OCI-LY7 (cell line): ENCODE results near the gene CA5B. TPM values are rescaled to one million over a fixed set of nuclear protein-coding genes. Genes with fewer than 3 reads are reported as not detected.
A peak's percentile ranks its signal among the peaks of the same experiment; 100 is the strongest.

Source experiments
- BruUV-seq: library from RNA; stranded (reverse); fragments of 400-500 nt; replicated peaks from 2 replicates; lab custom pipeline; 2021; lab: Mats Ljungman, UMichigan
- CTCF ChIA-PET: fragments of 300-600 bp; sonication (Branson Sonifier 250); formaldehyde crosslinking; loops from one replicate; lab custom pipeline; 2022; ENCODE audit warnings: antibody characterized with exemption; ENCODE audit not compliant: unreplicated experiment; lab: Charles Lee
- POLR2A ChIA-PET: fragments of 300-600 bp; sonication (Branson Sonifier 250); formaldehyde crosslinking; loops from one replicate; lab custom pipeline; 2022; ENCODE audit warnings: antibody characterized with exemption; lab: Charles Lee
- DNase-seq: peaks from one replicate; pipeline ENCODE4 v3.0.0-alpha.2; 2015; ENCODE audit warnings: low spot score
- H2AFZ ChIP-seq: fragments of 200-600 bp; sonication (generic), shearing (Covaris generic); 2 replicates; pipeline ENCODE4 v1.6.1; 2014; ENCODE audit warnings: mild to moderate bottlenecking, antibody characterized with exemption, low read length, moderate library complexity
- H3K27ac ChIP-seq: fragments of 200-600 bp; sonication (generic); 2 replicates; pipeline ENCODE4 v1.5.1; 2014; ENCODE audit warnings: mixed run types, low read depth, mild to moderate bottlenecking, moderate library complexity, low read length, inconsistent platforms; ENCODE audit not compliant: poor library complexity, severe bottlenecking
- H3K36me3 ChIP-seq: fragments of 200-600 bp; sonication (generic); 2 replicates; pipeline ENCODE4 v1.6.1; 2014; ENCODE audit warnings: mild to moderate bottlenecking, antibody characterized with exemption, low read length, moderate library complexity, mixed read lengths; ENCODE audit not compliant: insufficient read depth
- H3K4me1 ChIP-seq: fragments of 200-600 bp; sonication (generic); 2 replicates; pipeline ENCODE4 v1.5.1; 2014; ENCODE audit warnings: mild to moderate bottlenecking, low read length; ENCODE audit not compliant: insufficient read depth, poor library complexity, severe bottlenecking
- H3K4me2 ChIP-seq: fragments of 200-600 bp; sonication (generic); 2 replicates; pipeline ENCODE4 v1.6.1; 2014; ENCODE audit warnings: mild to moderate bottlenecking, low read length
- H3K4me3 ChIP-seq: fragments of 200-600 bp; sonication (generic); 2 replicates; pipeline ENCODE4 v1.5.1; 2014; ENCODE audit warnings: mild to moderate bottlenecking, low read depth, low read length; ENCODE audit not compliant: poor library complexity, severe bottlenecking
- H3K79me2 ChIP-seq: fragments of 200-600 bp; sonication (generic); 2 replicates; pipeline ENCODE4 v1.6.1; 2016; ENCODE audit warnings: low read depth, mild to moderate bottlenecking, low read length, moderate library complexity, mixed read lengths; ENCODE audit not compliant: insufficient read depth
- H3K9me2 ChIP-seq: fragments of 200-600 bp; sonication (generic); 2 replicates; pipeline ENCODE4 v1.6.1; 2016; ENCODE audit warnings: mild to moderate bottlenecking, low read length, mixed read lengths; ENCODE audit not compliant: insufficient read depth
- H3K9me3 ChIP-seq: fragments of 200-600 bp; sonication (generic); 2 replicates; pipeline ENCODE4 v1.6.1; 2014; ENCODE audit warnings: mild to moderate bottlenecking, mixed run types, low read length, mixed read lengths
- H4K20me1 ChIP-seq: fragments of 200-600 bp; sonication (generic); 2 replicates; pipeline ENCODE4 v1.6.1; 2014; ENCODE audit warnings: mild to moderate bottlenecking, antibody characterized with exemption, low read length, moderate library complexity, mixed read lengths; ENCODE audit not compliant: insufficient read depth
- EZH2phosphoT487 ChIP-seq: fragments of 200-600 bp; sonication (generic); IDR thresholded peaks from 2 replicates; pipeline ENCODE4 v1.6.1; 2018; ENCODE audit warnings: low read depth, borderline replicate concordance, mild to moderate bottlenecking, mixed run types, antibody characterized with exemption, low read length, moderate library complexity, mixed read lengths
- intact Hi-C: fragments of 100-400 bp; cut with micrococcal nuclease; formaldehyde crosslinking; loops from one replicate; pipeline ENCODE4 v1.10.0; 2022; ENCODE audit not compliant: unreplicated experiment
- total RNA-seq, 2 experiments: library from RNA; depleted of rRNA in 1 of 2; stranded (reverse); fragments of >200 nt in 1 of 2; shearing (Covaris generic) in 1 of 2; gene quantifications; 2 replicates each; pipeline ENCODE4 v1.2.3, GENCODE V29; 2014 to 2022
- TF ChIP-seq, protein P1 (sequence below): fragments of 200-600 bp; sonication (generic); conservative IDR thresholded peaks from 2 replicates; pipeline ENCODE4 v1.5.1; 2014; ENCODE audit warnings: mild to moderate bottlenecking, antibody characterized with exemption, low read length, moderate library complexity, mixed read lengths

The CA5B gene
- total RNA-seq, 2 experiments from 2014 or later: 3.1 to 6.2 TPM

- TF ChIP-seq, protein P1, sequence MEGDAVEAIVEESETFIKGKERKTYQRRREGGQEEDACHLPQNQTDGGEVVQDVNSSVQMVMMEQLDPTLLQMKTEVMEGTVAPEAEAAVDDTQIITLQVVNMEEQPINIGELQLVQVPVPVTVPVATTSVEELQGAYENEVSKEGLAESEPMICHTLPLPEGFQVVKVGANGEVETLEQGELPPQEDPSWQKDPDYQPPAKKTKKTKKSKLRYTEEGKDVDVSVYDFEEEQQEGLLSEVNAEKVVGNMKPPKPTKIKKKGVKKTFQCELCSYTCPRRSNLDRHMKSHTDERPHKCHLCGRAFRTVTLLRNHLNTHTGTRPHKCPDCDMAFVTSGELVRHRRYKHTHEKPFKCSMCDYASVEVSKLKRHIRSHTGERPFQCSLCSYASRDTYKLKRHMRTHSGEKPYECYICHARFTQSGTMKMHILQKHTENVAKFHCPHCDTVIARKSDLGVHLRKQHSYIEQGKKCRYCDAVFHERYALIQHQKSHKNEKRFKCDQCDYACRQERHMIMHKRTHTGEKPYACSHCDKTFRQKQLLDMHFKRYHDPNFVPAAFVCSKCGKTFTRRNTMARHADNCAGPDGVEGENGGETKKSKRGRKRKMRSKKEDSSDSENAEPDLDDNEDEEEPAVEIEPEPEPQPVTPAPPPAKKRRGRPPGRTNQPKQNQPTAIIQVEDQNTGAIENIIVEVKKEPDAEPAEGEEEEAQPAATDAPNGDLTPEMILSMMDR: no peak
- no peak for TF ChIP-seq EZH2phosphoT487
- no peaks in the 10 kb centered on the region for H3K36me3 ChIP-seq
- no peaks in the 10 kb centered on the region for H3K9me2 ChIP-seq
- intact Hi-C loops: no loop called here
- no peak for DNase-seq
- H3K4me1 ChIP-seq: peaks cover 13% of the 10 kb centered on the region
- CTCF ChIA-PET: no interaction called here
- POLR2A ChIA-PET: no interaction called here
- H2AFZ ChIP-seq: no peak overlapping the region
- H3K9me3 ChIP-seq: no peaks in the 10 kb centered on the region
- no peak overlapping the region for H3K4me2 ChIP-seq
- no peak overlapping the region for H3K4me3 ChIP-seq
- no TSS peak for BruUV-seq
- no peak overlapping the region for H3K27ac ChIP-seq
- peaks cover 11% of the 10 kb centered on the region; the same call in 1 of the 2 replicates for H3K79me2 ChIP-seq
- H4K20me1 ChIP-seq: no peaks in the 10 kb centered on the region
Measured at GRCh38 chrX:15786915-15787314, 48.8 kb downstream of the CA5B start.

DNA sequence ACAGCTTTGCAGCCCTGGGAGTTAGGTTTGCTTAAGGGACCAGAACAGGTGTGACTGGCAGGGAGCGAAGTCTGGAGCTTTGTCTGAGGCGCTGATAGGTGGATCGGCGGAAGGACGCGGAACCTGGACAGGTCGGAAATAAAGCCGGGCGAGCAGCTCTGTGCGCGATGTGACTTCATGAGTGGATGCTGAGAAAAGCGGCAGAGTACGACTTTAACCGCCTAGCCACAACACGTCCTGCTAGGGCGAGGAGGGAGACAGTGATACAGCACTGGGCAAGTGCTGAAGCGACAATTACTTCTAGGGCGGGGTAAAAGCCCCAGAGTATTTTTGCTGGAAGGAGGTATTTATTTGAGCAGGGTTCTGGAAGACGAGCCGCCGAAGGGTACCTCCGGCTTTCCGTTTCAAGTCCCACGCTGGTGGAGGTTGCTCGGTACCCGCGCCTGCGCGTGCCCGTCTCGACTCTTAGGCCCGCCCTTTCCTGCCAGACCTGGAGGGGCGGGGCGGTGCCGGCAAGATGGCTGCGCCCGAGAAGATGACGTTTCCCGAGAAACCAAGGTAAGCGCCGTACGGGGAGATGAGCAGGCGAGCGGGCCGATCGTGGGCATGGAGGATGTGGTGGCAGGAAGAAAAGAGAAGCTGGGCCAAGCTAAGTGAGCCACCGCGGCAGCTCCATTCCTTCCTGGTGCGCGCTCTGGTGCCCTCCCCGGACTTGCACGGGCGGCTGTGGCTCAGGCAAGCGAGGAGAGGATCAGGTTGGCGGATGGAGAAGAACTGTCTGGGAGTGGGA lies 52.1 kb downstream of the CA5B start, which contains the start of gene ZRSR2:
ZRSR2 (plus strand) TSS at position 506 of the 790 bp plus-strand sequence; CDS start at position 518, 12 bp downstream.
- DNase-seq: peak; percentile 86
- ChIA-PET POLR2A (interaction anchor here (0.5 to 2.3 kb wide), 19 partner anchors 7 to 659 kb away, joined by 3 to 15 read pairs (median 3); partner anchors contain the start of gene CA5B), CTCF (interaction anchor here (0.7 kb wide), 1 partner anchor 1069 kb away, joined by 3 read pairs; no protein-coding TSS in a partner anchor)
- TSS peak; percentile 78 for BruUV-seq
- peaks cover 7% of the 10 kb centered on the region for H3K4me1 ChIP-seq
- H3K9me3 ChIP-seq: no peaks in the 10 kb centered on the region
- peak within 1 kb of the TSS; percentile 89 for H3K27ac ChIP-seq
- peak within 1 kb of the TSS; percentile 89 for H3K4me3 ChIP-seq
- H3K4me2 ChIP-seq: peak within 1 kb of the TSS; percentile 52
- H2AFZ ChIP-seq: peak within 1 kb of the TSS; percentile 75
- TF ChIP-seq, protein P1: no peak
- TF ChIP-seq EZH2phosphoT487: no peak
- H3K36me3 ChIP-seq: peaks cover 19% of the 10 kb centered on the region
- H4K20me1 ChIP-seq: no peaks in the 10 kb centered on the region
- no peaks in the 10 kb centered on the region for H3K9me2 ChIP-seq
- peaks cover 36% of the 10 kb centered on the region; the same call in 1 of the 2 replicates for H3K79me2 ChIP-seq
- intact Hi-C loops: loop anchor here (1.0 to 10.0 kb wide), 2 partner anchors 65 to 915 kb away; partner anchors contain the start of genes FANCB and MOSPD2
